LNCAP (cell line): ENCODE results near the gene MEI1.

Experiments used
- CTCF ChIP-seq: fragments of 450-650 bp; IDR thresholded peaks from 2 replicates; pipeline ENCODE4 v1.5.1; 2017; ENCODE audit warnings: mild to moderate bottlenecking

MEI1 gene

GRCh38 chr22:41687901-41688364 is 11.4 kb upstream of the MEI1 start:
- no peak for TF ChIP-seq CTCF

- no peak for TF ChIP-seq CTCF
Observed at GRCh38 chr22:41688365-41689211, 10.7 kb upstream of the MEI1 start, which contains the start of gene SNU13. SNU13 (minus strand) TSS chr22:41688867; CDS start chr22:41688796, 71 bp downstream.

GRCh38 chr22:41690476-41690875 is 8.8 kb upstream of the MEI1 start:
- TF ChIP-seq CTCF, result no peak

GRCh38 chr22:41695211-41695610 is 4.1 kb upstream of the MEI1 start:
- TF ChIP-seq CTCF, result no peak

- no peak for TF ChIP-seq CTCF
Observed at GRCh38 chr22:41696703-41697102, 2.6 kb upstream of the MEI1 start.

- peak; percentile 96 for TF ChIP-seq CTCF
Observed at GRCh38 chr22:41697126-41697775, 2.1 kb upstream of the MEI1 start.

GRCh38 chr22:41700108-41700364 is 733 bp downstream of the MEI1 start:
- no peak for TF ChIP-seq CTCF
